HG02588 (cell line): ENCODE results near the gene FECH.
"Not testable (repeated sequence)": the region's sequence is repeated elsewhere in the genome, so short reads cannot be mapped to it uniquely, and the experiment has no call there.

Experiments
- ATAC-seq: cut with Tn5 transposase; IDR thresholded peaks from one replicate; pipeline ENCODE4 v1.9.1; 2021; ENCODE audit warnings: mild to moderate bottlenecking, moderate library complexity; ENCODE audit not compliant: unreplicated experiment

Gene FECH

GRCh38 chr18:57533868-57534510 lies 52.5 kb downstream of the FECH start:
- no peak for ATAC-seq

- ATAC-seq = no peak
Measured at GRCh38 chr18:57533006-57533867, 53.3 kb downstream of the FECH start.

- no peak for ATAC-seq
Measured at GRCh38 chr18:57529151-57529550, 57.4 kb downstream of the FECH start.

GRCh38 chr18:57527556-57528229 lies 58.8 kb downstream of the FECH start:
- no peak for ATAC-seq

GRCh38 chr18:57523171-57523956 lies 63.1 kb downstream of the FECH start:
- ATAC-seq = no peak

- not testable (repeated sequence) for ATAC-seq
Measured at GRCh38 chr18:57522348-57522747, 64.2 kb downstream of the FECH start.

- no peak for ATAC-seq
Measured at GRCh38 chr18:57519668-57520424, 66.7 kb downstream of the FECH start.

- ATAC-seq = no peak
Measured at GRCh38 chr18:57518533-57518932, 68.0 kb downstream of the FECH start.

GRCh38 chr18:57516056-57516455 lies 70.4 kb downstream of the FECH start:
- ATAC-seq = no peak

GRCh38 chr18:57505231-57505630 lies 81.3 kb downstream of the FECH start:
- ATAC-seq = no peak

- ATAC-seq = no peak
Measured at GRCh38 chr18:57502624-57503023, 83.9 kb downstream of the FECH start.

- no peak for ATAC-seq
Measured at GRCh38 chr18:57498682-57499256, 87.7 kb downstream of the FECH start.
